HG02588 (cell line): ENCODE results near the gene FIG4.
A peak's percentile ranks its signal among the peaks of the same experiment; 100 is the strongest.
"Not testable (repeated sequence)": the region's sequence is repeated elsewhere in the genome, so short reads cannot be mapped to it uniquely, and the experiment has no call there.

Experiments
- ATAC-seq: cut with Tn5 transposase; IDR thresholded peaks from one replicate; pipeline ENCODE4 v1.9.1; 2021; ENCODE audit warnings: mild to moderate bottlenecking, moderate library complexity; ENCODE audit not compliant: unreplicated experiment

The FIG4 gene

DNA sequence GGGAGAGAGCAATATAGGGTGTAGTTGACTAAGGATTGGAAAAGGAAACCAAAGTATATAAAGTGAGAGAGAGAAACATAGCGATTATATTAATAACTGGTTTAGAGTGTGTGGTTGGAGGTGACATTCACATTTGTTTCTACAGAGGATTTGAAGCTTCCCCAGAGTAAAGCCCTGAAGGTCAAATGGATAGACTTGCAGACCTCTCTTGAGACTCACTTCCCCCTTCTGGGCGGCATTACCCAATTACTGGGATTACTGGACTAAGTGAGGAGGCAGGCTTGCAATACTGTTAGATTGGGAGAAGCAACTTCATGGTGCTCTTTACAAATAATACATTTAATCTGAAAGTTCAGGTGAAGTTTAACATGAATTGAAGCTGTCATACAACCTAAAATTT, 10.7 kb downstream of the FIG4 start:
- no peak for ATAC-seq

DNA sequence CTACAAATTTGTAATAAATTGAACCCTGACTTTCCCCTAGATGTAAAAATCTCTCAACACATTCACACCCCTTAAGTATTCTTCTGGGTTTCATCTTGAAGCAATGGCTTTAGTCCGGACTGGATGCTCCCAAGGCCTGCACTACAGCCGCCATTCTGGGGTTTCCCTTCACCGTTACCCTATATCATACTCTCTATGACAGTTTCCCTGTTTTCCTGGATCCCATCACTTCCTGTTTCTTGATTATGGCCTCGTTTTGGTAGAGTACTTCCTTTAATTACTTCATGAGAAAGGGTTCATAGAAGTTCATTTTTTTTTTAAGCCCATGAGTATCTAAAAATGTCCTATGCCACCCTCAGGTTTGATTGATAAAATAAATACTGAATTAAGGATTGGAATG, 11.7 kb downstream of the FIG4 start:
- no peak for ATAC-seq

DNA sequence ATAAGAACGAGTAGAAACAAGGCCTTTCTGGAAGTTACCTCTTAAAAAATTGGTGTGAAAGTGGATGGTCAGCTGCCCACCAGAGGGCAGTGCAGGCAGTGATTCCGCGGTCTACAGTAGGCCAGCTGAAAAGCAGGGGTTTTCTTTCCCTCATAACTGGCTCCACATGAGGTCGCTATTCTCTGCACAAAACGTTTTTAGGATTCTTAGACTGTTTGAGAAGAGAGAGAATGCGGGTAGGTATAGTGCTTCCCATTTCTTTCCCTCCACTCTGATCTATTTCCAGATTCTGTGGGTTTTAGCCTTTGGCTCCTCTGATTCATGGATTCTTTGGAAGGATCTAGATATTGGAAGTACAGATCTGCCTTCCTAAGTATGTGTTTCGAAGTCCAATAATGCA, 14.2 kb downstream of the FIG4 start:
- peak; percentile 85 for ATAC-seq

DNA sequence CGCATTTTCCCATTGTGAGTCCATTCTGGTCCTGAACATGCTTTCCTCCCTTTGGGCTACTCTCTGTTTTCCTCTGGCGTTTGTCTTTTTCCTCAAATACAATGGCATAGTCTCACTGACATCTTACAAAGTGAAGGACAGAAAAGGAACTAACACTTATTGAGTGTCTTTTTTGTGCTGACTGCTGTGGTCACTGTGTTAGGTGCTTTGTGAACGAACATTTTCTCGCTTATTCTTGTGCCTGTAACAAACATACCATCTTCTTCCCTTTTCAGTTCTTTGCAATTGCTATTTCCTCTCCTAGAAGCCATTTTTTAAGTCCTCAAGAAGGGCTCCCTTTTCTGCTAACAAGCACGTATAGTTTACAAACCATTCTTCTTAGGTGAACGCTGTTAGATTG, 15.4 kb downstream of the FIG4 start:
- ATAC-seq = no peak

DNA sequence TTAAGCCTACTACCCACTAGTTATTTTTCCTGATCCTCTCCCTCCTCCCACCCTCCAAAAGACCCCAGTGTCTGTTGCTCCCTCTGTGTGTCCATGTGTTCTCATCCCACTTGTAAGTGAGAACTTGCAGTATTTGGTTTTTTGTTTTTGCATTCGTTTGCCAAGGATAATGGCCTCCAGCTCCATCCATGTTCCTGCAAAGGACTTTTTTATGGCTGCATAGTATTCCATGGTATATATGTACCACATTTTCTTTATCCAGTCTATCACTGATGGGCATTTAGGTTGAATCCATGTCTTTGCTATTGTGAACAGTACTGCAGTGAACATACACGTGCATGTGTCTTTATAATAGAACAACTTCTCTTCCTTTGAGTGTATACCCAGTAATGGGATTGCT, 17.0 kb downstream of the FIG4 start:
- ATAC-seq = not testable (repeated sequence)

DNA sequence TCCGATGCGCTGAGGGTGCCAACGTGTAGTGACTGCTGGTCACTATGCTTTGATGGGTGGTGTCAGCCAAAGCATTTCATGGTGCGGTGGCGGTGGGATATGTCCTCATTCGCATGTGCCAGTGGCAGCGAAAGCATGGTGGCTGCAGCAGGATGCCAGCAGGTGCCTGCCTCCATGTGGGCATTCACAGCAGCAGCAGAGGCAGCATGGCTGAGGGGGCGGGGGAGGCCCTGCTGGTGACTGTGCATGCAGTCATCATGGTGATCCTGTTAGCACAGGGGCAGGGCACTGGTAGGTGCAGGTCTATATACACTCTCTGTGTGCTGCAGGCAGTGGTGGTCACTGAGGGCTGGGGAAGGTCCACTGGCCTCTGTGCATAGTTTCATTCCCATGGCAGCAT, 22.0 kb downstream of the FIG4 start:
- ATAC-seq = no peak

DNA sequence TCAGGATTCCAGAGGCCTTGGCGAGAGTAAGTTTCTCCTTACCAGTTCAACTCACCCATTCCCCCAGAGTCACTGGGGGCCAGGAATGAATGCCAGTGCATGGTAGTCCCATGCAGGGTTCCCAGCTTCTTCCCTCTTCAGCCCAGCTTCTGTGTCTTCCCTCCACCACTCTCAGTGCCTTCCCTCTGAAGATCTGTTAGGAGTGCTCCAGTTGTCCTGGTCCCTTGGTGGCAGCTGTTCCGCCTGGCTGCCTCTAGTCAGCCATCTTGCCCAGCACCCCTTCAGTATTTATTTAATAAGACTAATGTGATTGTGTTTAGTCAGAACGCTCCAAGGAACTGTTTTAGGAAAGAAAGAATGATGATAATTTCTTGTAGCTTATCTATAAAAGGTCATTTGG, 23.1 kb downstream of the FIG4 start:
- ATAC-seq = no peak

DNA sequence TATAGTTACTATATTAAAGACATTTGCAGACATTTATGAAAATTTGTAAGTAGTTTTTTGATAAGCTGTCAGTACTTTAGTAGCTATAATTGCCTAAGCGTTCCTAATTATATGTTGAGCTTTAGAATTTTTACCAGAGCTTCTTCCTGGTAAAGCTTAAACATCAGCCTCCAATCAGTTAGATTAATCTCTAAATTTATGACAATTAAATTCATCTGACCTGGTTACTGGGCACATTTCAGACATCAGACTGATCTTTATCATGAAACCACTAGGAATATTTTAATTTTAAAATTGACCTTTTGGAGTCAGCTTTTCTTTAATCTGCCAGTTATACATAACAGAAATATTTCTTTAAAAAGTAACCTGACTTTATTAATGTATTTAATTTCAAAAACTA, 23.5 kb downstream of the FIG4 start:
- ATAC-seq = no peak

DNA sequence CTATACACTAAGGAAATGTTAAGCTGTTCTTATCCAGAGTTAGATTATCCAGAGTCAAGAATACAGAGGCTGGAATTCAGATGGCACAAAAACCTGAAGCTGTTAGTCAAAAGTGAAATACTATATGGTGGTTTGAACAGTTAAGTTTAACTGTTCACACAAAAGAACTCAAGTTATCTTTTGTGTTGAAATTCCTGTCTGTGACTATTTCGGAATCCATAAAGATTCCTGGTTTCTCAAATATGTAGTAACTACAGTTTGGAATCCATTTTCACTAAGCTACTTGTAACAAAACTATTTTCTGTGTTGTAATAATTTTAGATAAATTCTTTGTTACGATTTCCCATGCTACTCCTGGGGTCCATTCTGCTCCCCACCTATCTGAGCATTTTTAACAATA, 24.5 kb downstream of the FIG4 start:
- ATAC-seq = no peak

DNA sequence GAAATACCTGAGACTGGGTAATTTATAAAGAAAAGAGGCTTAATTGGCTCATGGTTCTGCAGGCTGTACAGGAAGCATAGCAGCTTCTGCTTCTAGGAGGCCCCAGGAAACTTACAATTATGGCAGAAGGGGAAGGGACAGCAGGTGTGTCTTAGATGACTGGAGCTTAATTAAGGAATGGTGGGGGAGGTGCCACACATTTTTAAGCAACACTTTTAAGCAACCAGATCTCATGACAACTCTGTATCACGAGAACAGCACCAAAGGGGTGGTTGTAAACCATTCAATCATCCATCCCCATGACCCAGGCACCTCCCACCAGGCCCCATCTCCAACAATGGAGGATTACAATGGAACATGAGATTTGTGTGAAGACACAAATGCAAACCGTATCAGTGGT, 26.9 kb downstream of the FIG4 start:
- no peak for ATAC-seq

DNA sequence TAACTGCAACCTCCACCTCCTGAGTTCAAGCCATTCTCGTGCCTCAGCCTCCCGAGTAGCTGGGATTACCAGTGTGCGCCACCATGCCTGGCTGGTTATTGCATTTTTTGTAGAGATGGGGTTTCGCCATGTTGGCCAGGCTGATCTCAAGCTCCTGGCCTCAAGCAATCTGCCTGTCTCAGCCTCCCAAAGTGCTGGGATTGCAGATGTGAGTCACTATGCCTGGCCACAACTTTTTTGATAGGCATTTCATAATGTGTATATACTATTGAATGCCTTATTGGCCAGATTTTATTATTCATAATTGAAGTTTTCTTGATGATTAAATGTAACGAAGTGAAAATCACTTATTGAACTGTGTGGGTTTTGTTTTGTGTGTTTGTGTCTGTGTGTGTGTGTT, 27.9 kb downstream of the FIG4 start:
- ATAC-seq = no peak

DNA sequence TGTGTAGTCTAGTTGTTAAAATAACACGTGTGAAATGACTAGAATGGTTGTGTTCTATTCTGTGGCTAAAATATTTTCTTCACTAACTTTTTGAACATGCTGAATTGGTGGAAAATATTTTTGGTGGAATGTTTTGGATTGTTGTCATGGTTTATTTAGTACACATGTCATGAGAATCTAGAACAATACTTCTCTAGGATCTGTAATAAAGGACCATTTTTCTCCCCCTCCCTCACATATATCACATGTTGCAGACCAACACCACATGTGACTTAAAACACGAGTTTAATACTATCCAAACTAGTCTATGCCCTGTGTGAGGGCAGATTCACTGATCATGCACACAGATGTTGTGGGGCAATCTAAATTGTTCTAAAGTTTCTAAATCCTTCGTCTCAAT, 29.2 kb downstream of the FIG4 start:
- ATAC-seq = no peak

DNA sequence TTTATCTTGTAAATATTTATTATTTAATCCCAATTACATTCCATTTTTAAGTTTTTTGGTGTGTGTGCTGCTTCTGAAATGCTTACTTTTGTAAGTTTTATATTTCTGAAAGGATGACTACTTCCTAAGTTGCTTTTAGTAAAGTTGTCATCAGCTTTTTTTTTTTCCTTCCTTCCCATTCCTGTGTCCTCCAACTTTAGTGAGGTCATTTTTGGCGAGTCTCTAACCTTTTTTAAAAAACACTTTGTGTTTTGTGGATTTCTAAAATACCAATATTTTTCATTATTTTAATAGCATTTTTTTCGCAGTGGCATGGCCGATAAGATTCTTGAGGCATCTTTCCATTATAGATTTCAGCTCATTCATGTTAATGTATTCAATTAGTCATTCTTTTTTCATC, 30.9 kb downstream of the FIG4 start:
- ATAC-seq = no peak

DNA sequence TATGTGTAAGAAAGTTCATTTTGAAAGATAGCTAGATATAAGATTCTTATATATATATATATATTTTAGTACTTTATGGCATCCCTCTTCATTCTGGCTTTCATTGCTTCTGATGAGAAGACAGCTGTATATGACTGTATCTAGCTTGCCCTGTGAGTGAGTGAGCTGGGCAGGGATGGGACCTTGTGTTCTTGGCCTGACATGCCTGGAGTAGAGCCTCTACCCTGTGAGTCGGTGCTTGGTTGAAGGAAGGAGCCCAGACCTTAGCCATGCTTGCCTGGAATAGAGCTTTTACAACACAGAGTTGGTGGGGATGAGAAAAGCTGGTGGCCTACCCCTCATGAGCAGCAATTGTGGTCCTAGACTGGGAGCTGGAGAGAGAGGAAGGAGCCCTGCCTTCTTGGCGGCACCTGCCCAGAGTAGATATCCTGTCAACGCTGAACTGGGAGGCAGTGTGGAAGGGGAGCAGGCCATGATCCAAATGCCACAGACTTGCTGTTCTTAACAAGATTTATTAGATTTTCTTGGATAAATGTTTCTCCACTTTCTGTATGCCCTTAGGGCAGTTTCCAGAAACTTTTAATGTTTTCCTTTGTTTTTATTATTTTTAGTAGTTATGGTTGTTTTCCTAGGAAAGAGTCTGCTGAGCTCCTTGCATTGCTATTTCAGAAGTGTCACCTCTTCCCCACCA, 31.6 kb downstream of the FIG4 start:
- ATAC-seq = no peak

DNA sequence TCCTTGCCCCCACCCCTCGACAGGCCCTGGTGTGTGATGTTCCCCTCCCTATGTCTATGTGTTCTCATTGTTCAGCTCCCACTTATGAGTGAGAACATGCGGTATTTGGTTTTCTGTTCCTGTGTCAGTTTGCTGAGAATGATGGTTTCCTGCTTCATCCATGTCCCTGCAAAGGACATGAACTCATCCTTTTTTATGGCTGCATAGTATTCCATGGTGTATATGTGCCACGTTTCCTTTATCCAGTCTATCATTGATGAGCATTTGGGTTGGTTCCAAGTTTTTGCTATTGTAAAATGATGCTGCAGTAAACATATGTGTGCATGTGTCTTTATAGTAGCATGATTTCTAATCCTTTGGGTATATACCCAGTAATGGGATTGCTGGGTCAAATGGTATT, 34.2 kb downstream of the FIG4 start:
- not testable (repeated sequence) for ATAC-seq

DNA sequence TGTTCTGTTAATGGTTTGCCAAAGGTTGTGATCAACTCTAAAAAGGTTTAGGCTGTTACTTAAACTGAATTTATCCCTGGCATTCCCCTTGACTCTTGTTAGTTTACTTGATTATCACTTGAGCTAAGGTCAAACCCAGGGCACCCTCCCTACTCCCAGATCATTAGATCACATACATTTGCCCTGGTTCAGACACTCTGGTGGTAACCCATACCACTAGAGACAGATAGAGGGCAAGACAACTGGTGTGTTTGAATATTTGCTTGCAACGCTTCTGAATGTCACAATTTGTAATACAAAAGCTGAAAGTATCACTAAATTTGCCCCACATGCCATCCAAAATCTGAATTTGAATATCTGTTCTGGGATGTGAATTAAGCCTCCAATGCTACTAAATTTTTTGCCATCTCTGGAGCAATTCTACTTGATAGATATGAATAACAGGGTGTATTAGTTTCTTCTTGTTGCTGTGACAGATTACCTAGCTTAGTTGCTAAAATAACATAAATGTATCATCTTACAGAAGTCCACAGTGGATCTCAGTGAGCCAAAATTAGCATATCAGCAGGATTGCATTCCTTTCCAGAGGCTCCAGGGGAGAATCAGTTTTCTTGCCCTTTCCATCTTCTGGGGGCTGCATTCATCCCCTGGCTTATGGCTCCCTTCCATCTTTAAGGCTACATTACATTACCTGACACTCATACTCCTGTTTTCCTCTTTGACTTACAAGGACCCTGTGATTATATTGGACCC, 45.4 kb downstream of the FIG4 start:
- no peak for ATAC-seq

DNA sequence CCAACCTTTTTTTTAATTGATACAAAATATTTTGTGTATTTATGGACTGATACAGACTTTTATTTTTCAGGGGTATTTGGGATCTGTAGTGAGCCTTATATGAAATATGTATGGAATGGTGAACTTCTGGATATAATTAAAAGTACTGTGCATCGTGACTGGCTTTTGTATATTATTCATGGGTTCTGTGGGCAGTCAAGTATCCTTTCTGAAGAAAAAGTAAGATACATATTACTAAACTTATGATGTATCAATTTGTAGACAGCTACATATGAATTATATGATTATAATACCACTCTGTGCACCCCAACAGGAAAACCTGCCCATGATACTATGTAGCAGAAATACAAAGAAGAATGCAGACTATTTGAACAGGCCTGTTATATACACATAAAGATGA, 47.2 kb downstream of the FIG4 start:
- no peak for ATAC-seq

DNA sequence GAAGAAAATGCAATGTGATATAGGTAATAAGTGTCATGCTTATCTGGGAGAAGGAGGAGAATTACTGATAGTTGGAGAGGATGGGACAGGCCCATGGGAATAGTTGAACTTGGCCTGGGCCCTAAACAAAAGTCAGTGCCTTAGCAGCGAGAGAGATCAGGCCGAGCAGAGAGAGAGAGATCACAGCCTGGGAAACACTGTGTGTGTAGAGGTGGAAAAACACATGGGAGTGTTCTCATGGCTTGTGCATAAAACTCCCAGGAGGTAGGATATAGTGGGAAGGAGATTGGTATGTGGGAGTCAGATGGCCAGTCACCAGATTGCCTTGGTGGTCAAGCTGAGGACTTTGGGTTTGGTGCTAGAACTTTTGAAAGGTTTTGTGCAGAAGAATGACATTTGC, 47.6 kb downstream of the FIG4 start:
- no peak for ATAC-seq

DNA sequence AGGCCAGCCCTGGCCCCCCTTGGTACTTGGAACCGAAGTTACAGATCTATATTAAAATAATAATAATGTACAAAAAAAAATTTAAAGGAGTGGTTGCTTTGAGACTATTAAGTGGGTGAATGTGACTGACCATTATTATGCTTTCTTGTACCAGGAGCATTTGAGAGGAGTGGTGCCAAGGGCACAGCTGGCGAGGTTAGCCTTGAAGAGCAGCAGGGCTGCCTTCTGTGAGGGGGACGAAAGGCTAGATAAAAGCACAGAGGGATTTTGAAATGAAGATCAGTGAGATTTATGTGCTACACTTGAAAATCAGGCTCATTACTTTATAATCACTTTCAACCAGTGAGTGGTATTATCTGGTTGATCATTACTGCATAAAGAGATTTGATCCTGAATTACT, 48.6 kb downstream of the FIG4 start:
- ATAC-seq = no peak

DNA sequence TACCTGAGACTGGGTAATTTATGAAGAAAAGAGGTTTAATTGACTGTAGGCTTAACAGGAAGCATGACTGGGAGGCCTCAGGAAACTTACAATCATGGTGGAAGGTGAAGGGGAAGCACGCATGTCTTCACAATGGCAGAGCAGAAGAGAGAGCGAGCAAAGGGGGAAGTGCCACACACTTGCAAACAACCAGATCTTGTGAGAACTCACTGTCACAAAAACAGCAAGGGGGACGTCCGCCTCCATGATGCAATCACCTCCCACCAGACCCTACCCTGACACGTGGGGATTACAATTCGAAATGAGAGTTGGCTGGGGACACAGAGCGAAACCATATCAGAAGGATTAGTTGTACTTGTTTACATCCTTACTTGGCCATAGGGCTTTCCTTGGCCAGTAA, 49.7 kb downstream of the FIG4 start:
- no peak for ATAC-seq

DNA sequence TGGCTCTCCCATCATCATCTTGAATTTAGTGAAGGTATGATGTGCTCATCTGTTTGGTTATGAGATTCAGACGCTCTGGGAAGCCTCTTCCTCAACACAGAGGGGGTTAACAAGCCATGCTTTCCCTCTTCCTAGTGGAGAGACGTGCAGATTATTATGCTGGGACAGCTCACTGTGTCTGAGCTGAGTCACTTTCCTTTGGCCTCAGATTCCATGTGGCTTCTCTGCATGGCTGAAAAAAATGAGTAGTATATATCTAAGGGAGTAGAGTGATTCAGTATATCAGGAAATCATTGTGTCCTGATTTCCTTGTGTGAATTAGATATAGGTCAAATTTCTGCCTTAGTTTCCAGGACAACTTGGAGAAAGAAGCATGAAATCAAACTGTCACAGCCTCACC, 52.6 kb downstream of the FIG4 start:
- ATAC-seq = no peak

DNA sequence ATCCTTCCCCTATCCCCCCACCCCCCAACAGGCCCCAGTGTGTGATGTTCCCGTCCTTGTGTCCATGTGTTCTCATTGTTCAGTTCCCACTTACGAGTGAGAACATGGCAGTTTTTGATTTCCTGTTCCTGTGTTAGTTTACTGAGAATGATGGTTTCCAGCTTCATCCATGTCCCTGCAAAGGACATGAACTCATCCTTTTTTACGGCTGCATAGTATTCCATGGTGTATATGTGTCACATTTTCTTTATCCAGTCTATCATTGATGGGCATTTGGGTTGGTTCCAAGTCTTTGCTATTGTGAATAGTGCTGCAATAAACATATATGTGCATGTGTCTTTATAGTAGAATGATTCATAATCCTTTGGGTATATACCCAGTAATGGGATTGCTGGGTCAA, 53.7 kb downstream of the FIG4 start:
- ATAC-seq = not testable (repeated sequence)

DNA sequence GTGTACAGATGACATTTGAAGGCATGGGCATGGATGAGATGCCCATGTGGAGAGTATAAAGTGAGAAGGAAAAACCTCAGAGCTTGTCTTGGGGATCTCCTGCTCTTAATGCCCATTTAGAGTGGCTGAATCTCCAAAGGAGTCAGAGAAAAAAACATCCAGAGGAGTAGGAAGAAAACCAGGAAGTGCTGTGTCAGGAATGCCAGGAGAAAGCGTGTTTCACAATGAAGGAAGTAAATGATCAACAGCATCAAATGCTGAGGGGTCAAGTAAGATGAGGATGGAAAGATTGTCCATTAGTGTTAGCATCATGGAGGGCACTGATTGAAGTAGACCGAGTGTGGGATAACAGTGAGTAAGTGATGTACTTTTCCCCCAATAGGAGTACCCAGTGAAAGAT, 56.1 kb downstream of the FIG4 start:
- no peak for ATAC-seq
